WI38 (cell line): ENCODE results near the gene TMOD1.

Experiments used
- H3K4me3 ChIP-seq: 2 replicates; pipeline ENCODE4 v1.5.1; 2011; ENCODE audit warnings: low read depth, mild to moderate bottlenecking, control low read depth, low read length
- TF ChIP-seq, protein P1 (sequence below): IDR thresholded peaks from 2 replicates; pipeline ENCODE4 v1.5.1; 2012; ENCODE audit warnings: low read depth, mild to moderate bottlenecking, control low read depth, low read length

The TMOD1 gene

GRCh38 chr9:97556721-97557605, 55.5 kb downstream of the TMOD1 start:
- no peak overlapping the region for H3K4me3 ChIP-seq
- TF ChIP-seq, protein P1, sequence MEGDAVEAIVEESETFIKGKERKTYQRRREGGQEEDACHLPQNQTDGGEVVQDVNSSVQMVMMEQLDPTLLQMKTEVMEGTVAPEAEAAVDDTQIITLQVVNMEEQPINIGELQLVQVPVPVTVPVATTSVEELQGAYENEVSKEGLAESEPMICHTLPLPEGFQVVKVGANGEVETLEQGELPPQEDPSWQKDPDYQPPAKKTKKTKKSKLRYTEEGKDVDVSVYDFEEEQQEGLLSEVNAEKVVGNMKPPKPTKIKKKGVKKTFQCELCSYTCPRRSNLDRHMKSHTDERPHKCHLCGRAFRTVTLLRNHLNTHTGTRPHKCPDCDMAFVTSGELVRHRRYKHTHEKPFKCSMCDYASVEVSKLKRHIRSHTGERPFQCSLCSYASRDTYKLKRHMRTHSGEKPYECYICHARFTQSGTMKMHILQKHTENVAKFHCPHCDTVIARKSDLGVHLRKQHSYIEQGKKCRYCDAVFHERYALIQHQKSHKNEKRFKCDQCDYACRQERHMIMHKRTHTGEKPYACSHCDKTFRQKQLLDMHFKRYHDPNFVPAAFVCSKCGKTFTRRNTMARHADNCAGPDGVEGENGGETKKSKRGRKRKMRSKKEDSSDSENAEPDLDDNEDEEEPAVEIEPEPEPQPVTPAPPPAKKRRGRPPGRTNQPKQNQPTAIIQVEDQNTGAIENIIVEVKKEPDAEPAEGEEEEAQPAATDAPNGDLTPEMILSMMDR = no peak

GRCh38 chr9:97557606-97558095, 56.2 kb downstream of the TMOD1 start:
- no peak overlapping the region for H3K4me3 ChIP-seq
- TF ChIP-seq, protein P1 = no peak

- TF ChIP-seq, protein P1 = no peak
- no peak overlapping the region for H3K4me3 ChIP-seq
Measured at GRCh38 chr9:97558701-97559101, 57.2 kb downstream of the TMOD1 start.

DNA sequence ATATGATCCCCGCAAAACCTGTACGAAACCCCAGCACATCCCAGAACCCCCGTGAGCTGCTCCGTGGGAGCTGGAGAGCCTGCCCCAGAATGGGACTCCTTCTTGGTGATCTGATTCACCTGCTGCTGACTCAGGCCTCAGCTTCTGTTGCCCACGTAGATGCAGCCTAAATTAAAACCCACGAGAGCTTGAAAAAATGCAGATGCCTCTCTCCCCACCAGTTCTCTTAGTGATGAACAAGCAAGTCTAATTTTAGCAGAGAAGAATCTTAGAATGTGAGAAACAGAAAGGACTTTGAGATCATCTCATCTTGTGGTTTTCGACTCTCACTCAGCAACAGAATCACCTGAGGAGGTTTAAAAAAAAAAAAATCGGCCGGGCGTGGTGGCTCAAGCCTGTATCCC, 57.6 kb downstream of the TMOD1 start:
- TF ChIP-seq, protein P1 = no peak

GRCh38 chr9:97560154-97560553, 58.7 kb downstream of the TMOD1 start:
- TF ChIP-seq, protein P1 = no peak
- no peak overlapping the region for H3K4me3 ChIP-seq

More for the DNA sequence above, 57.6 kb downstream of the TMOD1 start:
- no peak overlapping the region for H3K4me3 ChIP-seq

DNA sequence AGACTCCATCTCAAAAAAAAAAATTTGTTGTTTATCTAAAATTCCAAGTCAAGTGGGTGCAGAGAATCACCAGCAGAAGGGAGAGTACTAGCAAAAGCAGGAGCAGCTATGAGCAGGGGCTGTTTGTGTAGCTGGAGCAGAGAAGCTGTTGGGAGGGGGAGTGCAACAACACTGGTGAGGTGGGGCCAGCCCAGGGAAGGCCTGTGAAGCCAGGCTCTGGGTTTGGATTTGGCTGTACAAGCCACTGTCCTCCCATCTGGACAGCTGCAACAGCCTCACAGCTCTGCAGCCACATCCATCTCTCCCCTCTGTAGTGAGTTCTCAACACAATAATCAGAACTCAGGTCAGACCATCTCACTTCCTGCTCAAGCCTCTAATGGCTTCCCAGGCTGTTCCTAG, 59.4 kb downstream of the TMOD1 start:
- TF ChIP-seq, protein P1 = no peak
- no peak overlapping the region for H3K4me3 ChIP-seq

- TF ChIP-seq, protein P1 = no peak
- H3K4me3 ChIP-seq = no peak overlapping the region
Measured at GRCh38 chr9:97561501-97561900, 60.0 kb downstream of the TMOD1 start.
